Endodermal cell (in vitro differentiated cells): Measurements from ENCODE around the gene TGM6. TPM values are rescaled to one million over a fixed set of nuclear protein-coding genes. Genes with fewer than 3 reads are reported as not detected.

Experiments
- DNase-seq: peaks from one replicate; pipeline ENCODE4 v3.0.0-alpha.2; 2017
- H3K27ac ChIP-seq: 2 replicates; pipeline ENCODE4 v1.5.1; 2013; ENCODE audit warnings: mild to moderate bottlenecking, low read depth, low read length, moderate library complexity
- H3K27me3 ChIP-seq: 2 replicates; pipeline ENCODE4 v1.6.1; 2013; ENCODE audit warnings: mild to moderate bottlenecking, low read length, moderate library complexity; ENCODE audit not compliant: insufficient read depth, control insufficient read depth, poor library complexity, severe bottlenecking
- H3K36me3 ChIP-seq: 2 replicates; pipeline ENCODE4 v1.7.0; 2013; ENCODE audit warnings: mild to moderate bottlenecking, low read length, moderate library complexity; ENCODE audit not compliant: control insufficient read depth, insufficient read depth
- H3K4me1 ChIP-seq: one replicate; pipeline ENCODE4 v1.7.0; 2013; ENCODE audit warnings: low read length; ENCODE audit not compliant: control insufficient read depth, insufficient read depth
- H3K4me3 ChIP-seq: 2 replicates; pipeline ENCODE4 v1.5.1; 2013; ENCODE audit warnings: mild to moderate bottlenecking, low read length, moderate library complexity
- H3K9ac ChIP-seq: 2 replicates; pipeline ENCODE4 v1.6.1; 2013; ENCODE audit warnings: mild to moderate bottlenecking, low read length, moderate library complexity; ENCODE audit not compliant: poor library complexity, severe bottlenecking; ENCODE audit errors: extremely low read depth
- H3K9me3 ChIP-seq: 2 replicates; pipeline ENCODE4 v1.6.1; 2013; ENCODE audit warnings: mild to moderate bottlenecking, low read length, moderate library complexity; ENCODE audit not compliant: control insufficient read depth
- H3K27ac Mint-ChIP-seq: 2 replicates; pipeline ENCODE4 v1.8.0; 2020; ENCODE audit warnings: mixed read lengths
- H3K27me3 Mint-ChIP-seq: 2 replicates; pipeline ENCODE4 v1.8.0; 2021; ENCODE audit warnings: mild to moderate bottlenecking, mixed read lengths; ENCODE audit not compliant: insufficient read depth
- H3K36me3 Mint-ChIP-seq: 2 replicates; pipeline ENCODE4 v1.8.0; 2020; ENCODE audit warnings: low read depth, mixed read lengths
- H3K4me1 Mint-ChIP-seq: 2 replicates; pipeline ENCODE4 v1.8.0; 2020; ENCODE audit warnings: mixed read lengths
- H3K4me3 Mint-ChIP-seq: 2 replicates; pipeline ENCODE4 v1.8.0; 2020; ENCODE audit warnings: mild to moderate bottlenecking, moderate library complexity, mixed read lengths
- H3K9me3 Mint-ChIP-seq: 2 replicates; pipeline ENCODE4 v1.8.0; 2020; ENCODE audit warnings: mild to moderate bottlenecking, mixed read lengths
- CTCF ChIP-seq: fragments of 200-600 bp; sonication (generic); conservative IDR thresholded peaks from 2 replicates; pipeline ENCODE4 v1.5.0; 2021; ENCODE audit warnings: antibody characterized with exemption, mild to moderate bottlenecking
- WGBS, 2 experiments: methylation state at CpG; one replicate each; pipeline versions ENCODE4 v1.1.5 to v1.1.7; 2013; ENCODE audit warnings: missing lambda C conversion rate in 2 of 2, mixed read lengths in 1 of 2; ENCODE audit not compliant: insufficient coverage in 1 of 2, insufficient read length in 1 of 2; 5-methylcytosine and 5-hydroxymethylcytosine counted together
- total RNA-seq, 2 donors: library from RNA; stranded (reverse); fragmentation: NEBNext Ultra II Directional in 1 of 2; extraction: Animal tissue kit (Norgen Biotek cat#: 25700) in 1 of 2; gene quantifications; 2 replicates in 1 of 2; 3 replicates in 1 of 2; pipeline ENCODE4 v1.2.1, GENCODE V29; 2021

The TGM6 gene
- total RNA-seq, 2 donors from 2014 or later: not detected

- H3K9me3 Mint-ChIP-seq: peaks cover 6% of the 10 kb centered on the region
- peak; percentile 61 for DNase-seq
- 77 to 79% methylated on average over 3 to 5 of the region's 5 CpGs for WGBS, 2 experiments
- TF ChIP-seq CTCF: peak; percentile 57
- Histone ChIP-seq H3K4me3 (no peak overlapping the region), H3K27me3 (no peaks in the 10 kb centered on the region), H3K27ac (no peak overlapping the region), H3K9me3 (peaks cover 17% of the 10 kb centered on the region), H3K4me1 (no peaks in the 10 kb centered on the region), H3K9ac (no peak overlapping the region), H3K36me3 (peaks cover 18% of the 10 kb centered on the region)
- H3K4me3 Mint-ChIP-seq: no peak overlapping the region
- no peaks in the 10 kb centered on the region for H3K4me1 Mint-ChIP-seq
- peaks cover 11% of the 10 kb centered on the region for H3K27me3 Mint-ChIP-seq
- H3K27ac Mint-ChIP-seq: no peak overlapping the region
- H3K36me3 Mint-ChIP-seq: peaks cover 26% of the 10 kb centered on the region
Observed at GRCh38 chr20:2476742-2477615, 96.3 kb downstream of the TGM6 start.

- WGBS, 2 experiments: 83 to 92% methylated on average over 1 to 2 of the region's 2 CpGs
- H3K27me3 Mint-ChIP-seq: peaks cover 3% of the 10 kb centered on the region
- H3K4me3 Mint-ChIP-seq: no peak overlapping the region
- no peak for TF ChIP-seq CTCF
- H3K4me1 Mint-ChIP-seq: no peaks in the 10 kb centered on the region
- Histone ChIP-seq H3K36me3 (peaks cover 51% of the 10 kb centered on the region), H3K27ac (no peak overlapping the region), H3K9ac (no peak overlapping the region), H3K27me3 (no peaks in the 10 kb centered on the region), H3K9me3 (peaks cover 17% of the 10 kb centered on the region), H3K4me3 (no peak overlapping the region), H3K4me1 (no peaks in the 10 kb centered on the region)
- H3K36me3 Mint-ChIP-seq: peaks cover 53% of the 10 kb centered on the region
- no peak for DNase-seq
- H3K9me3 Mint-ChIP-seq: peaks cover 6% of the 10 kb centered on the region
- no peak overlapping the region for H3K27ac Mint-ChIP-seq
Observed at GRCh38 chr20:2480381-2480780, 99.7 kb downstream of the TGM6 start.

Other genes starting within 250 kb of the TGM6 start
- gene TGM3, start 84.9 kb upstream of the TGM6 start, total RNA-seq: under 1 TPM; 0.29 to 0.38 TPM
- gene SNRPB, start 89.9 kb downstream of the TGM6 start, total RNA-seq: 100 to 1,000 TPM; 277 to 310 TPM
- 10 to 100 TPM in 1 of 2 donors, 1 to 10 TPM in 1; 6.9 to 10.1 TPM for gene ZNF343, start 128.0 kb downstream of the TGM6 start, total RNA-seq
- gene TMC2, start 155.7 kb downstream of the TGM6 start, total RNA-seq: under 1 TPM in 1 of 2 donors, not detected in 1; 0.24 TPM